HEK293T (cell line): ENCODE measurements around the gene LGALS7.
"Not testable (repeated sequence)": the region's sequence is repeated elsewhere in the genome, so short reads cannot be mapped to it uniquely, and the experiment has no call there.

ENCODE experiments used
- CTCF ChIA-PET: fragments of 350-600 bp; formaldehyde crosslinking; extraction: SDS; loops from one replicate; lab custom pipeline; 2021; ENCODE audit warnings: antibody characterized with exemption, inconsistent platforms; lab: Yijun Ruan, JAX
- POLR2A ChIA-PET: fragments of 350-600 bp; formaldehyde crosslinking; extraction: SDS; loops from one replicate; lab custom pipeline; 2020; ENCODE audit warnings: antibody characterized with exemption, inconsistent platforms; lab: Yijun Ruan, JAX
- DNase-seq: peaks from one replicate; pipeline ENCODE4 v3.0.0; 2012; ENCODE audit warnings: mixed read lengths; ENCODE audit errors: extremely low spot score
- ARNT ChIP-seq: fragments of 450-650 bp; IDR thresholded peaks from 2 replicates; pipeline ENCODE4 v1.6.1; 2017; ENCODE audit warnings: mild to moderate bottlenecking
- BHLHE40 ChIP-seq: fragments of 450-650 bp; IDR thresholded peaks from 2 replicates; pipeline ENCODE4 v1.6.1; 2016; ENCODE audit warnings: mild to moderate bottlenecking, moderate library complexity, borderline replicate concordance
- CTBP1 ChIP-seq: fragments of 450-650 bp; IDR thresholded peaks from 2 replicates; pipeline ENCODE4 v1.6.1; 2016; ENCODE audit warnings: borderline replicate concordance
- ELF4 ChIP-seq: fragments of 450-650 bp; IDR thresholded peaks from 2 replicates; pipeline ENCODE4 v1.6.1; 2017; ENCODE audit warnings: antibody characterized with exemption
- FOXA1 ChIP-seq: fragments of 450-650 bp; IDR thresholded peaks from 2 replicates; pipeline ENCODE4 v1.6.1; 2016; ENCODE audit warnings: mild to moderate bottlenecking
- FOXK2 ChIP-seq: fragments of 450-650 bp; IDR thresholded peaks from 2 replicates; pipeline ENCODE4 v1.6.1; 2016; ENCODE audit warnings: mild to moderate bottlenecking
- HDGF ChIP-seq: fragments of 450-650 bp; IDR thresholded peaks from 2 replicates; pipeline ENCODE4 v1.6.1; 2017; ENCODE audit warnings: antibody characterized with exemption, borderline replicate concordance
- L3MBTL2 ChIP-seq: fragments of 450-650 bp; conservative IDR thresholded peaks from 2 replicates; pipeline ENCODE4 v1.6.1; 2016; ENCODE audit warnings: mild to moderate bottlenecking
- LEF1 ChIP-seq: fragments of 450-650 bp; IDR thresholded peaks from 2 replicates; pipeline ENCODE4 v1.6.1; 2017; ENCODE audit warnings: mild to moderate bottlenecking, borderline replicate concordance
- NFRKB ChIP-seq: fragments of 450-650 bp; IDR thresholded peaks from 2 replicates; pipeline ENCODE4 v1.6.1; 2016; ENCODE audit warnings: mild to moderate bottlenecking, moderate library complexity
- SP1 ChIP-seq: fragments of 450-650 bp; IDR thresholded peaks from 2 replicates; pipeline ENCODE4 v1.6.1; 2017
- SUZ12 ChIP-seq: fragments of 450-650 bp; IDR thresholded peaks from 2 replicates; pipeline ENCODE4 v1.6.1; 2016; ENCODE audit warnings: mild to moderate bottlenecking
- TARDBP ChIP-seq: fragments of 450-650 bp; IDR thresholded peaks from 2 replicates; pipeline ENCODE4 v1.6.1; 2016
- ZNF384 ChIP-seq: fragments of 450-650 bp; IDR thresholded peaks from 2 replicates; pipeline ENCODE4 v1.6.1; 2016

Gene LGALS7

GRCh38 chr19:38773469-38774177 lies at the start of gene LGALS7:
Gene LGALS7, minus strand, starts transcription at chr19:38773517. Its CDS starts 25 bp downstream, at chr19:38773492.
- DNase-seq = no peak
- no peak for TF ChIP-seq ZNF384
- no peak for TF ChIP-seq CTBP1
- TF ChIP-seq HDGF = no peak
- no peak for TF ChIP-seq L3MBTL2
- no peak for TF ChIP-seq ELF4
- no peak for TF ChIP-seq ARNT
- no peak for TF ChIP-seq BHLHE40
- ChIA-PET CTCF (no interaction called here), POLR2A (no interaction called here)

- POLR2A ChIA-PET = not testable (repeated sequence)
- CTCF ChIA-PET = interaction anchor here (0.6 kb wide), 1 partner anchor 11 kb away, joined by 4 read pairs; no protein-coding TSS in a partner anchor
Observed at GRCh38 chr19:38821230-38821825, 48.0 kb upstream of the LGALS7 start.

GRCh38 chr19:38819231-38819920 lies 46.1 kb upstream of the LGALS7 start:
- TF ChIP-seq FOXA1 (no peak), SUZ12 (no peak), NFRKB (no peak), HDGF (no peak), FOXK2 (no peak), ZNF384 (no peak)
- DNase-seq = no peak
- POLR2A ChIA-PET = interaction anchor here (1.0 to 1.6 kb wide), 2 partner anchors 12 to 111 kb away, joined by 4 read pairs; partner anchors contain the start of genes ECH1, MRPS12 and SARS2
- CTCF ChIA-PET = interaction anchor here (0.7 kb wide), 1 partner anchor 241 kb away, joined by 3 read pairs; no protein-coding TSS in a partner anchor

More at GRCh38 chr19:38821230-38821825, 48.0 kb upstream of the LGALS7 start:
- not testable (repeated sequence) for DNase-seq

GRCh38 chr19:38817081-38817480 lies 43.8 kb upstream of the LGALS7 start:
- no peak for TF ChIP-seq BHLHE40
- no peak for TF ChIP-seq SUZ12
- TF ChIP-seq SP1 = no peak
- TF ChIP-seq NFRKB = no peak
- no peak for TF ChIP-seq ZNF384
- TF ChIP-seq L3MBTL2 = no peak
- POLR2A ChIA-PET = no interaction called here
- DNase-seq = peak; percentile 2
- CTCF ChIA-PET = interaction anchor here (0.6 kb wide), 1 partner anchor 99 kb away, joined by 3 read pairs; no protein-coding TSS in a partner anchor

GRCh38 chr19:38816131-38816750 lies 42.9 kb upstream of the LGALS7 start:
- CTCF ChIA-PET = interaction anchor here (0.6 kb wide), 1 partner anchor 44 kb away, joined by 3 read pairs; no protein-coding TSS in a partner anchor

GRCh38 chr19:38815059-38816001 lies 42.0 kb upstream of the LGALS7 start:
- CTCF ChIA-PET = interaction anchor here (0.6 kb wide), 1 partner anchor 45 kb away, joined by 3 read pairs; no protein-coding TSS in a partner anchor
- POLR2A ChIA-PET = no interaction called here
- TF ChIP-seq LEF1 = no peak
- no peak for TF ChIP-seq FOXK2
- TF ChIP-seq ARNT = no peak
- peak; percentile 1 for DNase-seq

More at GRCh38 chr19:38816131-38816750, 42.9 kb upstream of the LGALS7 start:
- peak; percentile 3 for DNase-seq
- POLR2A ChIA-PET = no interaction called here
- TF ChIP-seq SUZ12 (no peak), ZNF384 (no peak)

GRCh38 chr19:38813932-38814331 lies 40.6 kb upstream of the LGALS7 start:
- CTCF ChIA-PET, DNase-seq, POLR2A ChIA-PET: not testable (repeated sequence)

- DNase-seq = no peak
- ChIA-PET POLR2A (no interaction called here), CTCF (no interaction called here)
- TF ChIP-seq NFRKB (no peak), ARNT (no peak), TARDBP (no peak), L3MBTL2 (no peak), LEF1 (no peak)
Observed at GRCh38 chr19:38813323-38813722, 40.0 kb upstream of the LGALS7 start.
